Fibroblast of skin of left biceps (primary cell): Measurements from ENCODE around the gene ESYT2.

Source experiments
- DNase-seq, 2 experiments: peaks; one replicate each; pipeline ENCODE4 v3.0.0-alpha.2; 2013; ENCODE audit warnings: low read depth in 2 of 2

ESYT2 gene

DNA sequence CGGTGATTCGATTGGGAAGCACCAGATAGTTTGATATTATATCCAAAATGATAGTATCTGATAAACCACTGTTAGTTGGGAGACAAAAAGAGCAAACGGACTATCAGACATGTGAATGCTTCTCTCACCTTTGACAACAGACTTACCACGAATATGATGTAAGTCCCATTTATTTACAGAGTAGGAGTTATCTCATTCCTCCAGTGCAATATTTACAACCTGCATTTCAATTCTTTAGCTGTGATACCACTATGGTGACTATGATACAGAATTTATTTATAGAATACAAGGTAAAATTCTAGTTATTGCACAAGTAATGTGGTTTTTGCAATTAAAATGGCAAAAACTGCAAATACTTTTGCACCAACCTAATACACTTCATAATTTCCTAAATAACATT, 61.6 kb downstream of the ESYT2 start:
- DNase-seq: no peak

DNA sequence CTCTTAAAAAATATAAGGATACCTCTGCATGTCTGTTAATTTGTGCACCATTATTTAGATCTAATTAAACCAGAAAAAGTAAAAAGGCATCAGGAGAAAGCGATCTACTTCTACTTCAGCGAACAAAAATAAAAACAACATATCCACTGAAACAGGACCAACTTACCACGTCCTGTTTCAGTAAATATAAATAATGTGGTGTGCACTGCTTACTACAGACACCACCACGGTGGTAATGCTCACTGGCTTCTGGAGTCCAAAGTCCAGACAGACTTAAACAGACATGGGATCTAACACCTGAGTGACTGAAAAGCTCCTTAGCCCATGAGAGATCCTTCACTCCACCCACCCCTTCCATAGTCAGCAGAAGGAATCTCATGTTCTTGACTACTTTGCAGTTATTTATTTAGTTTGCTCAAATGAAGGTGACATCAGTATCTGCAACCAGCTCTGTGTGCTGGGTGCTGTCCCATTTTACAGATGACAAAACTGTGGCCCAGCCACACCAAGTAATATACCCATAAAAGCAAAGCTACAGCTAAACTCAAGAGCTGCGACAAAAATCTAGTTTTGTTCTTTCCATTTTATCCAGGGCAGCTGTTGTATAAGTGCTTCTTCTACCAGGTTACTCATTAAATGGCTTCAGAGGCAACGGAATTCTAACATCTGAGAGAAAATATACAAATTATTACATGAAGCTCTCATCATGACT, 62.6 kb downstream of the ESYT2 start:
- DNase-seq: no peak

DNA sequence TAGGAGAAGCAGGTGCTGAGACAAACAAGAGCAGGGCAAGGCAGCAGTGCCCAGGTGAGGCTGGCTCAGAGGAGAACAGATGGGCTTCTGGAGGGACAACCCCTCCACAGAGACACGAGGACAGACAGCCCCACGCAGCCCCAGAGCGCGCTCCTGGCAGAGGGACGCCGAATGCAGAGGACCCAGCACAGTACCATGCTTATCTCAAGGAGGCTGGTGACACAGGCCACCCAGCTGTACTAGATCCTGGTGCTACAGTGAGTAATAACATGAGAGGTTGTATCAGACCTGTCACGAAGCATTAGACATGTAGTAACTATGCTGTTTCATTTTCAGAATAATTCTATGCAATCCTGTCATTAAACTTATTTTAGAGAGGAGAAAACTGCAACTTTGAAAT, 64.3 kb downstream of the ESYT2 start:
- DNase-seq: no peak

DNA sequence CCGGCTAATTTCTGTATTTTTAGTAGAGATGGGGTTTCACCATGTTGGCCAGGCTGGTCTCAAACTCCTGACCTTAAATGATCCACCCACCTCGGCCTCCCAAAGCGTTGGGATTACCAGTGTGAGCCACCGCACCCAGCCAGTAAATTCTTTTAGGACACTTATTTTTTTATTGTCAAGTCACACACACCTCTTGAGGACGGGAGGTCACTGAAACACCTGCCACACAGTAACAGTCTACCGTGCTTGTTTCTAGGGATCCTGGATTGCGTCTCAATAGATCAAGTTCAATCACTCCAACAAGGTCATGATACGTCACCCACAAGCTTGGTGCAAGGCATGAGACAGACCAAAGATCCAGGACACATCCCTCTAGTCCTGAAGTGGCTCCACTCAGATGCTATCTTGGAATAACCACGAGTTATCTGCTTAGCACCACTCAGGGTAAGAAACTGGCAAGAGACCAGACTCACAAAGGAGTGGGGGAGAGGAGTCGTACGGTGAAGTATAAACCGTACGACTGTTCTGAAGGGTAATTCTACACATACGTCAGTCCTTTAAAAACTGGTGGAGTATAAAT, 65.8 kb downstream of the ESYT2 start:
- no peak for DNase-seq

DNA sequence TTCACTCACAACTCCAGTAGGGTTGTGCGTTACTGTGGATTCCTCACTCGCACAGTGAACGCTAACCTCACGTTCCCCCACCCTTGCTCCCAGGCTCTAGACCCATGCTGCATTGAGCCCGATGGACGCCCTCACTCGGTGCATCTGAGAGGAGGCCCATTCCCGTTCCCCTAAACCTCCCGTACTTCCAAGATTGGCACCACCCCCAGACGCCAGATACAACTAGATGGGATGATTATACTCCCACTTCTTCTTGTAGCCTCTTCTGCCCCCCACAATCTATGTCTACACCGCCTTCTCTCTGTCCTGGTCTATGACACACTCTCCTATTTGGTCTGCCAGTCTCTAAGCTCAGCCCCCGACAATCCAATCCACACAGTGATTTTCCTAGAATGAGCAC, 67.4 kb downstream of the ESYT2 start:
- no peak for DNase-seq

DNA sequence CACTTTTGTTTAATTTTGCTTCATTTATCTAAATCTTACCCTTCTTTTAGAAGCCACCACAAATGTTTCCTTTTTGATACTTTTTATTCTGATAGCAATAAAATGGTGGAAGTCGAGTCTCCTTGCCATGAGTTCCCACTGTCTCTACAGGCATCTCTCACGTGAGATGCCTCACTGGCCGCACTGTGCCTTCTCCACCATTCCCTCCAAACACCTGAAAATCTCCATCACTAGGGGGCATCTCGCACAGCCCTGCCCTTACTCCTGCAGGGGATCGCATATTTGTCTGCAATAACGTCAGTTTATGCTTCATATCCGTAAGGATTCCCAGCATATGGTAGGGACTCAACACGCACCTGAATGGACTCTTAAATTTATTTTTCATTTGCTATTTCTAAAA, 68.4 kb downstream of the ESYT2 start:
- no peak for DNase-seq

DNA sequence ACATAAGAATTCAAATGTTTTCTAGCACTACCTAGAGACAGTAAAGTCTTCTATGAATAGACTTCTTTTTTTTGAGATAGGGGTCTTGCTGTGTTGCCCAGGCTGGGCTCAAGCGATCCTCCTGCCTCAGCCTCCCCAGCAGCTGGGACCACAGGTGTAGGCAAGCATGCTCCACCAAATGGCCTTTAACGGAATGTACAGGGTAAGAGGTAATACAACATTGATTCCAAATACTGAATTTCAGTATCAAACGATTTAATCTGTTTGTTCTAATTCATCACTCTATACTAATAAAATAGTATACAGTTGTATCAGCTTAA, 68.9 kb downstream of the ESYT2 start:
- DNase-seq: no peak

DNA sequence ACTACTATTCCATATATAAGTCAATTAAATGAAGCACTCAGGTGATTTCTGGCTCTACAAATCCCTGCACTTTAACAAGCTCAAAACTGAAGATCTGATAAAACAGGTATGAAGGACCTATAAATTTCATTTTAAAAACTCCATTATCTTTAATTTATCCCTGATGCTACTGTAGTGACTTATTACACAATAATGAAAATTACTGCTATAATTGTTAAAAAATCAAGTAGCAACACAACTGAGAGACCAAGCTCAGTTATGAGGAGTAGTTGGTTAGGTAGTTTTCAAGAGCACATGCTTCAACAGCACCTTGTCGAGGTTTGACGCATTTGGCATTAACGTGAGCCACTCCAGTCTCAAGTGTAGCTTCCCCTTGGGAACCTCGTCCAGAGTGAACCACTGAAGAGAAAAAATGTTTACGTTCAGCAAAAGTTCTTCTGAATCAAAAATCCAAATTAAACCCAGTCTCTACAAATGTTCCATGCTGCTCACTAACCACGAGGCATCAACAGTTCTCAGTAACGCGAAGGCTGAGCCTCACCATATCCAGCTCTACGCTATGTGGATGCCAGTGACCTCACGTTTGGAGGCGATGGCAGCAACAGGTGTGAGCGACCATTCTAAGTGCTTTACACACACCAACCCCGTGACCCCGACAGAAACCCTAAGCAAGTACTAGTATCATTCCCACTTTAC, 69.4 kb downstream of the ESYT2 start:
- DNase-seq: no peak

DNA sequence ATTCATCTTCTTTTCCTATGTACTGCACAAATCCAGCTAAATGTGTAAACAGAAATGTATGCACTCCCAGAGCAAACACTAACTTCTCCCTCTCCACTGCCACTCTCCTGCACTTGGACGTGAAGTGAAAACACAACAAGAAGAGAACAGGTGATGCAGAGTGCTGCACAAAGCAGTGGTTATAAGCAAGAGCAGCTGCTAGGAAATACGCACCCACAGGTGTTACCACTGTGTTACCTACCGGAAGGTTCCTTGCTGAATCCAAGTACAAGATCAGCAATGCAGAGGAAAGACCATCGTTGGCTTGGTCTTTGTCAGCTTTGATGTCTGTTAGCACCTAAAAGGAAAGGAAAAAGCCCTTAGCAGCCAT, 70.1 kb downstream of the ESYT2 start:
- no peak for DNase-seq

DNA sequence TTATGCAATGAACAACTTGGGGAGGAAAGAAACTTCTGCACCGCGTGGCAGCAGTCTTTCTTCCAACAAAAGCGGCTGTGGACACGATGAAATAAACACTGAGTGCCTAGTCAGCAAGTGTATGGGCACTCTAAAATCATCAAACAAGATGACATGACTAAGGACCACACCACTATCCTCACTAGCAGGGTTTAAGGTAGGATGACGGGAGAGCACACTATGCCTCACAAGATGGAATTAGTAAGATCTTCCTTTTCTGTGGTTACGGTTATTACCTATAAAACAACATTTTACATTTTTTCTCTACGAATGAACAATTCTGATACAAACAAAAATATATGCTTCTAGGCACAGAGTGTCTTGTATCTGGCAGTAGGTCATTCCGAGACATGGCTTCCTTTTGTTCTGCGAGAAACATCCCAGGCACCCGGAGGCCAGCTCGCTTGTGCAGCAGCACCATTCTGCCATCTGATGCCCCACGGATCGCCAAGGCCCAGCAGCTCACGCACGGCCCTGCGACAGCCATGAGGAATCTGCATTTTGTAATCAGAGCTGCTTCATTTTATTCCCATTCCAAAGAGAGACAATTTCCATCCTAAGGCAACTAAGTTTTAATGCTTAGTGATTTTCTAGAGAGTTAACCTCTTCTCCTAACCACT, 70.6 kb downstream of the ESYT2 start:
- DNase-seq: no peak

DNA sequence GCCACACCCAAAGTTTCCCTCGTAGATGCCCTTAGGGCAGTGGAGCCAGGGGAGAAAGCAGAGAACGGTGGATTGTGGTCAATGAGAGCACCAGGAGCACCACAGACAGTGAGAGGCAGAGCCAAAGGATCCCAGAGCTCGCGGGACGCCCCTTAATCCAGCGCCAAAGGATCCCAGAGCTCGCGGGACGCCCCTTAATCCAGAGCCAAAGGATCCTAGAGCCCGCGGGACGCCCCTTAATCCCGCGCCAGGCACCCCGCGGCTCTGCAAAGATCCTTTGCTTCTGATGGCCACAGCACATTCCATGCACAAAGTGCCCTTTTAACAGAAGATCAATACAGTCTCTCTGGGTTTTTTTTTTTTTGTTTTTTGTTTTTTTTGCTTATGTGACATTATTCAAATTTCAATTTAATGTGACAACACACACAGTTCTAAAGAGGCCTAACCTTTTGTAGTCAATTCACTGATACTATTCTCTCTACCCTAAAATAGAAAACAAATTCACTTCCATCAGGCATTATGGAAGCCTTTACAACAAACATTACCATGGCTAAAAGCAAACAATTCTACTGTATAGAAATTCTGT, 71.8 kb downstream of the ESYT2 start:
- DNase-seq: no peak

DNA sequence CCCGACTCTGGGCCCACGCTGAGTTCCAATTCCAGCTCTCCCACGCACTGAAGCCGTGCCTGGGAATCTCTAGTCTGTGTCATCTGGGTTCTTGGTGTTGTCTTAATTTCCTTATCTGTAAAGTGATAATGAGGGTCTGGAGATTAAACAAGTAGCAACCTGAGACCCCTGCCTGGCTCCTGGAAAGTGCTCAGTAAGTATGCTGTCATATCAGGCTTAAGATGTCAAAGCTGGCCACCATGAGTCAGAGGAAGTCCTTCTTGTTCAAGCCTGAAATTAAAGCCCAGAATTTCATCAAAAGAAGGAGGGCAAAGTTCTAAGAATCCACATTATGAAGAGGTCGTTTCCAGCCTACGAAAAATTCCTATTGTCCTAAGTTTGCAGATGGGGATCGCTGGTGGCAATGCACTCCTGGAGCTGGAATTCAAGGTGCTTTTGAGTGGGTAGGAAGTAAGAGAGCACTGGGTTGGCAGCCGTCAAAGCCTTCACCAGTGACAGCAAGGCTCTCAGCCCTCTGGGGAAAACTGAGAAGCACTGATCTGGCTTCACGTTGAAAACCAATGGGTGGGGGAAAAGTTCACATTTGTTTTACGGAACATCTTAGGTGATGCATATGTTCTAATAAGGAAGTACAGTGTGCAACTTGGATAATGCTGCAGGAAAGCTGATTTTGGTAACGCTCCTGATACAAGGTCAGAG, 74.4 kb downstream of the ESYT2 start:
- no peak for DNase-seq

DNA sequence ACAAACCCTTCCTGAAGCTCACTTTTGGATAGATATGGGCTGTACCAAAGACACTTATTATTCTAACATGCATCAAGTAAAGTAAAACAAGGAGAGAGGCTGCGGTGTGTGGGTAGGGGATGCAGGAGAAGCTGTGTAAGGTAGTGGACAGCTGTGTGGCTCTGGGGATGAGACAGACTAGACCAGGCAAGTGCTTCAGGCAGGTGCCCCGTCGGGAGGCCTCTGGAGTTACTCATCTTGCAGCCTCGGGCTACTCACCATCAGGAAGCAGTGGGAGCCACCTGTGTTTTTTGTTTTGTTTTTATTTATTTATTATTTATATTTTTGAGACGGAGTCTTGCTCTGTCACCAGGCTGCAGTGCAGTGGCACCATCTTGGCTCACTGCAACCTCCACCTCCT, 75.4 kb downstream of the ESYT2 start:
- DNase-seq: no peak

DNA sequence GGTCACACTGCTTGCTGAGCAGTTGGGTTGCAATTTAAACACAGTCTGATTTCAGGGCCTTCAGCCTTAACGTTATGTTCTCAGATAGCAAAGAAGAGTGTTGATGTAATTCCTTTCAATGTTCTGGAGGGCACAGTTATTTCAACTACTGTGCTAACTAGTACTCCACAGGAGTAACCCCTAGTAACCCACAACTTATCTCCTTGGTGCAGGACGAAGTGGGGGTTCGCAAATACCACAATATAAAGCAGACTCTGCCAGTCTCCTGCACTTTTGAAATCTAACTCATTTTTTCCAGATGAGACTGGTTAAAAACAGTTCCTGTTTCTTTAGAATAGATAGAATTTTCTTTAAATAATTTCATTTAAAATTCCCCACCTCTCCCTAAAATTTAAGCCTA, 77.6 kb downstream of the ESYT2 start:
- DNase-seq: no peak

DNA sequence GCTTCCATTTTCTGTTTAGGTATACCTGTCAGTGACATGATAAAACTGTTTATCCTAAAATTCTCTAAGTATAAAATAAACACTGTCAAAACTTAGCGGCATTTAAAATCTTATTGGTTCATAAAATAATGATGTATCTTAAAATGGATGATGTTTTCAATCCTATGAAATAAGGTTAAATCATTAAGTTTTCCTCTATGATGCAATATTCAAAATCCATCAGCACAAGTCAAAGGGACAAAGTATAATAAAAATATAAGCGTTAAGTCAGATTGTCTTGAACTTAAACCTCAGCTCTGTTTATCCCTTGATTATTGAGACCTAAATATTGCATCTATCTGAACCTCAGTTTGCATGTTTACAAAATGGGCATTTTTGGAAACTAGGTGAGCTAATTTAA, 78.1 kb downstream of the ESYT2 start:
- DNase-seq: no peak

DNA sequence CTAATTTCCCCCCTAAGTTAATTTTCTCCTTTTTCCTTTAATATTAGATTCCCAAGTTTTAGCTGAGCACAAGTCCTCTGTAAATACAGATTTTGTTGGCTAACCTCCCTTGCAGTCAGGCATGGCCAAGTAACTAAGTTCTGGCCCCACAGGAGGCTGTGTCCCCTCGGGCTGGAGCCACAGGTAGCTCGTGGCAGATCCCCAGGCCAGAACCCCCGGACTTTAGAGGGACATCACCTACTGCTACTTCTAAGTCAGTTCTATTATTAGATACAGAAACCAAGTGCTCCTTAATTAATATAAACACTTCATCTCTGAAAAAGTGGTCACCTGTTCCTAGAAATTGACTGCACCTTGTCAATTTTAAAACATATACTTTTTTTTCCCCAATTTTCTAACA, 78.6 kb downstream of the ESYT2 start:
- DNase-seq: no peak

DNA sequence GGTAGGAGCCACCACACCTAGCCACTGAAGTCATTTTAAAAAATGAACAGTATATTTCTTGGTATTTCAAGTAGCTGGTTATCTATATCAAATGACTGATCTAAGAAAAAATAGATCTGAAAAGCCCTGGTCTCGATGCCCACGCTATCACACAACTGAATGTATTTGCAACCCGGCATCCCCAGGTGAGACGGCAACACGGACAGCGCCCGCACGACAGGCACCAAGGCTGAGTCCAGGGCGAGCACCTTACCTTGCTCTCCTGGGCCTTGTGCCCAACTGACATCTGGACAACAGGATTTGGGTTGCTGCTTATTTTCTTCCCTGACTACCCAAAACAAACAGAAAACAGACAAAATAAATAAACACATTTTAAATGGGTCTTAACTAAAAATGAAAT, 79.9 kb downstream of the ESYT2 start:
- DNase-seq: no peak

DNA sequence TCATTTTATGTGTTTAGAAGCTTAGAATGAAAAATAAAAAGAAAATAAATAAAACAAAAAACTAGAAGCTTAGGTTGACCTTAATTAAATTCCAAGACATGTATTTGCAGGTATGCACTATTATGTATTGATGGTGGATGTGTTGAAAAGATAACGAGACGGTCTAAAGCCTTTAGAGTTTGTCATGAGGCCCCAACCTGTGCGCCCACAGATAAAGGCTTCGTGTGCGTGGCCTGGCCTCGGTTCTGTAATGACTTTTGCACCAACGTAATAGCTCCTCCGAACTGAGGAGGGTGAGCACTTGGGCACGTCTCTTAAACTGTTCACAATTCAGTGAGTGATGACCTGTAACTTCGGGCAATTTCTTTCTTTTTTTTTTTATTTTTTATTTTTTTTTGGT, 81.0 kb downstream of the ESYT2 start:
- no peak for DNase-seq

DNA sequence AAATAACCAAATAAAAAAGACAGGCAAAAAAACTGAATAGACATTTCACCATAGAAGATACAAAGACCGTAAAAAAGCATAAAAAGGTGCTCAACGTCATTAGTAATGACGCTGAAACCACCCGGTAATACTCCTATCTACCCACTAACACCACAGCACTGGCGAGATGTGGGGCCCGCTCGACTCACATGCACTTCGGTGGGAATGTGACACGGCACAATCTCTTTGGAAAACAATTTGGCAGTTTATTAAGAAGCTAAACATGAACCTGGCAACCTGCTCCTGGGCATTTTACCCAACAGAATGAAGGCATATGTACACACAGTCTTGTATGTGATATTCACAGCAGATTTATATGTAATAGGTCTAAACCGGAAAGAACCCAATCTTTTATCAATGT, 81.9 kb downstream of the ESYT2 start:
- no peak for DNase-seq

DNA sequence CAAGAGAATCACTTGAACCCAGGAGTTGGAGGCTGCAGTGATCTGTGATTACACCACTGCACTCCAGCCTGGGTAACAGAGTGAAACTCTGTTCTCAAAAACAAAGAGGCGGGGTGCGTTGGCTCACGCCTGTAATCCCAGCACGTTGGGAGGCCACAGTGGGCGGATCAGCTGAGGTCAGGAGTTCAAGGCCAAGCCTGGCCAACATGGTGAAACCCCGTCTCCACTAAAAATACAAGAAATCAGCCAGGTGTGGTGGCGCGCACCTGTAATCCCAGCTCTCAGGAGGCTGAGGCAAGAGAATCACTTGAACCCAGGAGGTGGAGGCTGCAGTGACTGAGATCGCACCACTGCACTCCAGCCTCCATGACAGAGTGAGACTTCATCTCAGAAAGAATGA, 82.4 kb downstream of the ESYT2 start:
- no peak for DNase-seq

DNA sequence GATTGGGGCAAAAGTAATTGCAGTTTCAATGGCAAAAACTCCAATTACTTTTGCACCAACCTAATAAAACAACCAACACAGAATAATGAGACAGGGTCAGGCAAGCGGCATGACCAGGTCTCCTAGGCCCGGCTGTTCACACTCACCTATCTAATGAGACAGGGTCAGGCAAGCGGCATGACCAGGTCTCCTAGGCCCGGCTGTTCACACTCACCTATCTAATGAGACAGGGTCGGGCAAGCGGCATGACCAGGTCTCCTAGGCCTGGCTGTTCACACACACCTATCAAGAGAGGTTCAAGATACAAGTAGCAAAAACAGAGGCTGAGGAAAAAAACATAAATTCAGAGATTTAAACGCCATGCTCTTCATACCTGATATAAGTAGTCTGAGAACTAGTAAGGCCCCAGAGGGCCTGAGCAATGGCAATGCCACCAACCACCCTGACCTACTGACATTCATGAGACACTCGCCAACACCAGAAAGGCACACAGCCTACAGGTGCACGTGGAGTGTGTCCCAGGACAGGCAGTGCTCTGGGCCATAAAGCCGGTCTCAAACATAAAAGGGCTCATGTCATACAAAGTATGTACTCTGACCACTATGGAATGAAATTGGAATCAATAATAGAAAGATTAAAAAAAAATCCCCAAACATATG, 84.1 kb downstream of the ESYT2 start:
- DNase-seq: no peak

DNA sequence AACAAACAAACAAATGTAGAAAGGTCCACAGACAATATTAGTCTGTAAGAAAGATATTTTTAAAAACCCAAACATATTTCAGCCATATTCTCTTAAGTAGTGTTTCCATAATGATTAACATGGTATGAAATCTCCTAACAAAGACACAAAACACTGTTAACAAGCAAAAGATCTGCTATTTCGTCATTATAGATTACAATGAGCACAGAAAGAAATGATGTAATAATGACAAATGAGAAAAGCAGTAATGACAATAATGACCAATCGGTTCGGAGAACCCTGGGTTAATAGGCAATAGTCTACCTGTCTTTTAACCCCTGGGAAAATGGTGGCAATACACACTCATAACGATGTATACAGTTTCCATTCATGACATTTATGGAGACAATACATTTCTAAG, 85.2 kb downstream of the ESYT2 start:
- no peak for DNase-seq
